Measurements from ENCODE around the gene MPP3.
"Not testable (repeated sequence)": the region's sequence is repeated elsewhere in the genome, so short reads cannot be mapped to it uniquely, and the experiment has no call there.

MPP3 gene

GRCh38 chr17:43848601-43849000 lies 15.7 kb upstream of the MPP3 start:
- Mint-ChIP-seq H3K27me3 (ENCODE audit: low read depth, poor library complexity) (peaks cover 54% of the 10 kb centered on the region), H3K36me3 (ENCODE audit: low read depth) (no peaks in the 10 kb centered on the region)

GRCh38 chr17:43846963-43847371 lies 14.0 kb upstream of the MPP3 start, which contains the start of gene CD300LG:
TSS of gene CD300LG (plus strand) at chr17:43847176. CDS start at chr17:43847217, 41 bp downstream.
- H3K4me1 Mint-ChIP-seq, result peaks cover 45% of the 10 kb centered on the region
- H3K27ac Mint-ChIP-seq, result no peak within 1 kb of the TSS
- H3K36me3 Mint-ChIP-seq (ENCODE audit: low read depth), result no peaks in the 10 kb centered on the region
- DNase-seq, result peak; percentile 33
- peak within 1 kb of the TSS; percentile 32 for H3K4me3 Mint-ChIP-seq
- H3K9me3 Mint-ChIP-seq, result no peaks in the 10 kb centered on the region
- no peak for TF ChIP-seq CTCF (IDR thresholded peaks at IDR 0.05)
- H3K27me3 Mint-ChIP-seq (ENCODE audit: low read depth, poor library complexity), result peaks cover 49% of the 10 kb centered on the region

More at GRCh38 chr17:43848601-43849000, 15.7 kb upstream of the MPP3 start:
- Mint-ChIP-seq H3K27ac (no peak overlapping the region), H3K9me3 (no peaks in the 10 kb centered on the region), H3K4me1 (peaks cover 48% of the 10 kb centered on the region), H3K4me3 (no peak overlapping the region)
- DNase-seq, result no peak
- TF ChIP-seq CTCF (IDR thresholded peaks at IDR 0.05), result no peak

GRCh38 chr17:43846221-43846712 lies 13.3 kb upstream of the MPP3 start:
- peak; percentile 94 for DNase-seq
- TF ChIP-seq CTCF (IDR thresholded peaks at IDR 0.05), result peak; percentile 98
- no peaks in the 10 kb centered on the region for H3K36me3 Mint-ChIP-seq (ENCODE audit: low read depth)
- H3K27me3 Mint-ChIP-seq (ENCODE audit: low read depth, poor library complexity), result peaks cover 50% of the 10 kb centered on the region
- peaks cover 38% of the 10 kb centered on the region for H3K4me1 Mint-ChIP-seq
- H3K27ac Mint-ChIP-seq, result no peak overlapping the region
- no peak overlapping the region for H3K4me3 Mint-ChIP-seq
- no peaks in the 10 kb centered on the region for H3K9me3 Mint-ChIP-seq

- peaks cover 53% of the 10 kb centered on the region for H3K27me3 Mint-ChIP-seq (ENCODE audit: low read depth, poor library complexity)
- H3K9me3 Mint-ChIP-seq, result no peaks in the 10 kb centered on the region
- TF ChIP-seq CTCF (IDR thresholded peaks at IDR 0.05), result no peak
- no peak overlapping the region for H3K27ac Mint-ChIP-seq
- H3K36me3 Mint-ChIP-seq (ENCODE audit: low read depth), result no peaks in the 10 kb centered on the region
- H3K4me3 Mint-ChIP-seq, result no peak overlapping the region
- H3K4me1 Mint-ChIP-seq, result peaks cover 36% of the 10 kb centered on the region
- DNase-seq, result no peak
These were observed 12.8 kb upstream of the MPP3 start for GRCh38 chr17:43845766-43846165.

GRCh38 chr17:43844241-43844640 lies 11.3 kb upstream of the MPP3 start:
- Mint-ChIP-seq H3K27ac (no peak overlapping the region), H3K9me3 (no peaks in the 10 kb centered on the region), H3K36me3 (ENCODE audit: low read depth) (no peaks in the 10 kb centered on the region), H3K4me3 (no peak overlapping the region), H3K4me1 (peaks cover 36% of the 10 kb centered on the region), H3K27me3 (ENCODE audit: low read depth, poor library complexity) (peaks cover 60% of the 10 kb centered on the region)
- TF ChIP-seq CTCF (IDR thresholded peaks at IDR 0.05), result no peak
- no peak for DNase-seq

- no peak for TF ChIP-seq CTCF (IDR thresholded peaks at IDR 0.05)
- H3K4me3 Mint-ChIP-seq, result no peak overlapping the region
- peaks cover 60% of the 10 kb centered on the region for H3K27me3 Mint-ChIP-seq (ENCODE audit: low read depth, poor library complexity)
- H3K27ac Mint-ChIP-seq, result no peak overlapping the region
- no peaks in the 10 kb centered on the region for H3K9me3 Mint-ChIP-seq
- no peak for DNase-seq
- no peaks in the 10 kb centered on the region for H3K36me3 Mint-ChIP-seq (ENCODE audit: low read depth)
- peaks cover 30% of the 10 kb centered on the region for H3K4me1 Mint-ChIP-seq
These were observed 10.0 kb upstream of the MPP3 start for GRCh38 chr17:43842975-43843325.

GRCh38 chr17:43842091-43842974 lies 9.4 kb upstream of the MPP3 start:
- not testable (repeated sequence) for H3K9me3 Mint-ChIP-seq; H3K36me3 Mint-ChIP-seq (ENCODE audit: low read depth); H3K27ac Mint-ChIP-seq; DNase-seq; H3K4me3 Mint-ChIP-seq
- Mint-ChIP-seq H3K27me3 (ENCODE audit: low read depth, poor library complexity) (peaks cover 59% of the 10 kb centered on the region), H3K4me1 (peaks cover 25% of the 10 kb centered on the region)
